NK-92 (cell line): ENCODE measurements around the gene TAF4B.
"Not testable (repeated sequence)": the region's sequence is repeated elsewhere in the genome, so short reads cannot be mapped to it uniquely, and the experiment has no call there.

Source experiments
- DNase-seq: peaks from one replicate; lab custom pipeline; 2025; ENCODE audit not compliant: unreplicated experiment; lab: John Stamatoyannopoulos, UW

Gene TAF4B, protein sequence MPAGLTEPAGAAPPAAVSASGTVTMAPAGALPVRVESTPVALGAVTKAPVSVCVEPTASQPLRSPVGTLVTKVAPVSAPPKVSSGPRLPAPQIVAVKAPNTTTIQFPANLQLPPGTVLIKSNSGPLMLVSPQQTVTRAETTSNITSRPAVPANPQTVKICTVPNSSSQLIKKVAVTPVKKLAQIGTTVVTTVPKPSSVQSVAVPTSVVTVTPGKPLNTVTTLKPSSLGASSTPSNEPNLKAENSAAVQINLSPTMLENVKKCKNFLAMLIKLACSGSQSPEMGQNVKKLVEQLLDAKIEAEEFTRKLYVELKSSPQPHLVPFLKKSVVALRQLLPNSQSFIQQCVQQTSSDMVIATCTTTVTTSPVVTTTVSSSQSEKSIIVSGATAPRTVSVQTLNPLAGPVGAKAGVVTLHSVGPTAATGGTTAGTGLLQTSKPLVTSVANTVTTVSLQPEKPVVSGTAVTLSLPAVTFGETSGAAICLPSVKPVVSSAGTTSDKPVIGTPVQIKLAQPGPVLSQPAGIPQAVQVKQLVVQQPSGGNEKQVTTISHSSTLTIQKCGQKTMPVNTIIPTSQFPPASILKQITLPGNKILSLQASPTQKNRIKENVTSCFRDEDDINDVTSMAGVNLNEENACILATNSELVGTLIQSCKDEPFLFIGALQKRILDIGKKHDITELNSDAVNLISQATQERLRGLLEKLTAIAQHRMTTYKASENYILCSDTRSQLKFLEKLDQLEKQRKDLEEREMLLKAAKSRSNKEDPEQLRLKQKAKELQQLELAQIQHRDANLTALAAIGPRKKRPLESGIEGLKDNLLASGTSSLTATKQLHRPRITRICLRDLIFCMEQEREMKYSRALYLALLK

DNA sequence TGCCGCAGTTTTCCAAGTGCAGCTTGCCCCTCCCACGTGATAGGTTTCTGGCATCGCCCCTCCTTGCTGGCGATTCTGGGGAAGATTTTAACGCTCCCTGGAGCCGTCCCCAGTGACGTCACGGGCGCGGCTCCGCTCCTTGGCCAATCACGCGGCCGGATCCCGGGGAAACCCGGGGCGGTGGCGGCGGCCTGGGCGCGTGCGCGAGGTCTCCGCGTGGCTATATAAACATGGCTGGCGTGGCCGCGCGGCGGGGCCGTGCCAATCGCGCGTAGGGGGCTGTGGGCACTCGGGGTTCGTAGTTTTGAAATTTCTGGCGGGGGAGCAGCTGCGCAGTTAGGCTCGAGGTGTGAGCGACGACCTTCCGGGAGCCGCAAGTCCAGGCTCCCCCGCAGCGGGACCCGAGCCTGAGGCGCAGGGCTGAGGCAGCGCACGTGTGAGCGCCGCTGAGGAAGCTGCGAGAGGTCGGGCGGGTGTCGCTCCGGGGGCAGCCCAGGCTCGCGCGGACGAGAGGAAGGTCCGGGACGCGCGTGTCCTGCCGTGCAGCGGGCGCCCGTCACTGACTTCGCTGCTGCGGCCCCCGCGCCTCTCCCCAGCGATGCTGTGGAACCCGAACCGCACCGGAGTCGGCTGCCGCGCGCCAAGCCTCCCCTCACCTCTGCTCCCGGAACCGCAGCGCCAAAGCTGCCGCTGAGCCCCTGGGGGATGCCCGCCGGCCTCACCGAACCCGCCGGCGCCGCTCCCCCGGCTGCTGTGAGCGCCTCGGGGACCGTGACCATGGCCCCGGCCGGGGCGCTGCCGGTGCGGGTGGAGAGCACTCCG is at the start of gene TAF4B:
TSS of gene TAF4B (plus strand) at position 217 of the 822 bp plus-strand sequence. CDS start at position 706, 489 bp downstream.
- DNase-seq = peak; percentile 72

DNA sequence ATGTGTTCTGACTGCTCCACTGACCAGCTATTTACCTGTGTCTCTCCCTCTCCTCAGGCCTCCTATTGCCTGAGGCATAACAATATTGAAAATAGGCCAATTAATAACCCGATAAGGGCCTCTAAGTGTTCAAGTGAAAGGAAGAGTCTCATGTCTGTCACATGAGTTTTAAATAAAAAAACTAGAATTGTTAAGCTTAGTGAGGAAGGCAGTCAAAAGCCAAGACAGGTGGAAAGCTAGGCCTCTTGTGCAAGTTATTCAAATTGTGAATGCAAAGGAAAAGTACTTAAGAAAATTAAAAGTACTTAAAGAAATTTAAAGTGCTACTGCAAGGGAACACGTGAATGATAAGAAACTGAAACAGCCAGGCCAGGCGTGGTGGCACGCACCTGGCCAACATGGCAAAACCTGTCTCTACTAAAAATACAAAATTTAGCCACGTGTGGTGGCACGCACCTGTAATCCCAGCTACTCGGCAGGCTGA is 44.9 kb upstream of the TAF4B start:
- no peak for DNase-seq

GRCh38 chr18:26183395-26184112 is 42.7 kb upstream of the TAF4B start:
- no peak for DNase-seq

DNA sequence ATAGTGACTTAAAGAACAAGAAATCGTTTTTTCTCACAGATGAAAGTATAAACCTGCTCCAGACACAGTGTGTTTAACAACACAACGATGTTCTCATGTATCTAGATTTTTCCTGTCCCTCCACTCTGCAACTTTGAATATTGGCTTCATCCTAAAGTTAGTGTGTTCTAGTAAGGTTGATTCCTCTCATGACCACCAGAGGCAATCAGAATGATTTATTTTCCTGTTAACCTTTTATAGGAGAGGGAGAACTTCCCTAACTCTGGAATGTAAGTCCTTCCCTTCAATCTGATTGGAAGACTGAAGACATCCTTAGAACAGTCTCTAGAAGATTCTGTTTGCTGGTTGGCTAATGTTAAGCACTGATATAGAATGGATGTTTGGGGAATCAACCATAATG is 41.0 kb upstream of the TAF4B start:
- no peak for DNase-seq

- no peak for DNase-seq
These were observed 35.7 kb upstream of the TAF4B start for GRCh38 chr18:26190506-26190905.

GRCh38 chr18:26192233-26192632 is 34.0 kb upstream of the TAF4B start:
- DNase-seq = no peak

- DNase-seq = no peak
These were observed 29.6 kb upstream of the TAF4B start for GRCh38 chr18:26196605-26197004.

- not testable (repeated sequence) for DNase-seq
These were observed 24.2 kb upstream of the TAF4B start for GRCh38 chr18:26202001-26202400.

- DNase-seq = no peak
These were observed 20.9 kb upstream of the TAF4B start for GRCh38 chr18:26205318-26205717.

- no peak for DNase-seq
These were observed 19.8 kb upstream of the TAF4B start for GRCh38 chr18:26206488-26206887.

- DNase-seq = no peak
These were observed 18.3 kb upstream of the TAF4B start for GRCh38 chr18:26207937-26208336.

DNA sequence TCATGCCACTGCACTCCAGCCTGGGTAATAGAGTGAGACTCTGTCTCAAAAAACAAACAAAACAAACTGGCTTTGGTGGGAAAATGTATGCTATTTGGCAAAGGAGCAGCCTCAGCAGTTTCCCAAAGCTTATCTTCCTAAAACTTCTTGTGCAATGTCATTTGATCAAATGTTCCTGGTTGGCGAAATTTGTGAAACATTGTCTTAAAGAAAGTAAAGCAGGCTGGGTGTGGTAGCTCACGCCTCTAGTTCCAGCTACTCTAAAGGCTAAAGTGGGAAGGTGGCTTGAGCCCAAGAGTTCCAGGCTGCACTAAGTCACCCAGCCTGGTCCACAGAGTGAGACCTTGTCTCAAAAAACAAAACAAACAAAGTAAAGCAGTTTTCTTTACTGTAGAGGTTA is 17.3 kb upstream of the TAF4B start:
- DNase-seq = no peak

DNA sequence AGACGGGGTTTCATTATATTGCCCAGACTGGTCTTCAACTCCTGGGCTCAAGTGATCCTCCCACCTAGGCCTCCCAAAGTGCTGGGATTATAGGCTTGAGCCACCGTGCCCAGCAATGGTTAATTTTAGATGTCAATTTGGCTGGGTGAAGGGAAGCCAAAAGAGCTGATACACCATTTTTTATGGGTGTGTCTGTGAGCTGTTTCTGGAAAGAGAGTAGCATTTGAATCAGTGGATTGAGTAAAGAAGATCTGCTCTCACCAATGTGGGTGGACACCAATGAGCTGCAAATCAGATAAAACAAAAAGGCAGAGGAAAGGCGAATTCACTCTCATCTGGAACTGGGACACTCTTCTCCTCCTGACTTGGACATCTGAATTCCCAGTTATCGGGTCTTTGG is 16.1 kb upstream of the TAF4B start:
- DNase-seq = no peak

GRCh38 chr18:26215247-26215970 is 10.8 kb upstream of the TAF4B start:
- DNase-seq = no peak

- no peak for DNase-seq
These were observed 1.1 kb upstream of the TAF4B start for GRCh38 chr18:26225022-26225693.

- DNase-seq = no peak
These were observed 373 bp upstream of the TAF4B start for GRCh38 chr18:26225915-26226228.

DNA sequence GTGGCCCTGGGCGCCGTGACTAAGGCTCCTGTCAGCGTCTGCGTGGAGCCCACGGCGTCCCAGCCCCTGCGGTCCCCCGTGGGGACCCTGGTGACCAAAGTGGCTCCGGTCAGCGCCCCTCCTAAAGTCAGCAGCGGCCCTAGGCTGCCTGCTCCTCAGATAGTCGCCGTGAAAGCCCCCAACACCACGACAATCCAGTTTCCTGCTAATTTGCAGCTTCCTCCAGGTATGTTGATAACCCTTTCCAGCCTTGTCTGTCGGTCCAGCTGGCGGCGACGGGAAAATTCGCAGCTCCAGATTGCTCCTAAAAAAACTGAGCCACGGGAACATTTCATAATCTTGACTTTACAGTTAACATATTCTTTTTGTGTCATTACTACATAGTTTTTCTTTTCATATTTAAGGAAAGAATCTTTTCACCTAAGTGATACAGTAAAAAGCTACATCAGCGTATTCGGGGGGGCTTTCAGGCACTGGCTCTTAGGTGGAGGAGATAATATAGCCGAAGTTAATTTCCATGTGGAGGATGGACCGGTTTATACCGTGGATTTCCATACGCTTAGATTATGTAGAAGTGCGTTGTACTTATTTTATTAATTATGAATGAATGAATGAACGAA is 916 bp downstream of the TAF4B start:
- DNase-seq = no peak

DNA sequence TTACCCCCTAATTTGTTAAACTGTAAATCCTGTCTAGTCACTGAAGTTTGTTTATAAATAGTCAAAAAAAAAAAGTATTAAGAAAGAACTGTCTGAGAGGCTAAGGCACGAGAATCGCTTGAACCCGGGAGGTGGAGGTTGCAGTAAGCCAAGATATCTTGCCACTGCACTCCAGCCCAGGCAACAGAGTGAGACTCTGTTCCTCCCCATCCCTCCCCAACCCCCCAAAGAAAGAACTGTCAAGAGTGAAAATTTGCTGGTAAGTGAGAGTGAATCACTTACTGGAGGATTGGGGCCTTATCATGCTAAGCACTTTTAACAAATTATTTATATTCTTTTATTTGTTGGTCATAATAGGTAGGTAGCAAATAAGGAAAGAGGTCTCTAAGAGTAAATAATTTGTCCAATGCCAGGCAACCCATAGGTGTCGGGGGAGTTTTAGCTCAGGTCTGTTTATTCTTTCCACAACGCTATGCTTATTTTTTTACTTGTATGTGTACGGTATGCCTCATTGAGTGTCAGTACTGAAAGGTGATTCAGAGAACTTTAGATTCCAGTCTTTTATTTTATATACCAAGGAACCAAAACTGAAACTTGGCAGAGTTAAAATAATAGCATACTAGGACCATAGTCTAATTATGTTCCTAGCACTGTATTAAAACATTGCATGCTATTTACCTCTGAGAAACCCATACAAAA is 2.5 kb downstream of the TAF4B start:
- DNase-seq = no peak
